ENCODE measurements around the gene SCAF4. TPM values are rescaled to one million over a fixed set of nuclear protein-coding genes. Genes with fewer than 3 reads are reported as not detected.

Gene SCAF4
- total RNA-seq, 4 donors from 2014 or later = 12.1 to 18.8 (median 15.2) TPM

DNA sequence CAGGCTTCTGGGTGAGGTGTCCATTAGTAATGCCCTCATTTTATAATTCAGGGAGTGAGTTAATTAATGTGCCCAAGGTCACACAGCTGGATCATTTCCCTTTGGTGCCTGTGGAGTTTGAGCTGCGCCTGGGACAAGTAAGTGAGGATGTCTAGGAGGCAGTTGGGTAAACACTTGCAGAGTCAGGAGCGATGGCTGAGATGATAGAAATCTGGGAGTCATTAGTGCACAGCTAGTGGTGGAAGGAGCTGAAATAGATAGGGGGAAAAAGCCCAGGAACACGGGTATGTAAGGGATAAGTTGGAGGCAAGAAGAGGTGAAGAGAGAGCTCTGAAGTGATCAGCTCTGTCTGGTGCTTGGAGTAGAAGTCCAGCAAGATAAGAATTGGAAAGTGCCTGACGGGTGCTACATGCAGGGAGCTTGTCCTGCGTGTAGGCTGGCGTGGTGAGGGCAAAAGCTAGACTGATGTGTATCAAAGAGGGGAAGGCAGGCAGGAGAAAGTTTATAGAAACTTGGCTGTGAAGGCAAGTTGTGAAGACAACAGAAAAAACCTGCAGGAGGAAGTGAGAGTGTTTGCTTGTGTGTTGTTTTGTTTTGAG lies 1.7 kb upstream of the SCAF4 start:
- no peaks in the 10 kb centered on the region for H3K27me3 ChIP-seq
- WGBS = 68% methylated on average over 6 of the region's 6 CpGs
- H3K4me3 ChIP-seq = no peak overlapping the region
- DNase-seq (ENCODE audit: extremely low spot score) = no peak
- no peaks in the 10 kb centered on the region for H3K9me3 ChIP-seq
- H3K27ac ChIP-seq (replicated peaks in 1 of 4) = peak overlapping the region; percentile 85 to 97 (median 94)
- intact Hi-C loops (cut with DNase I) = loop anchor here (2.0 to 5.0 kb wide), 2 partner anchors 73 to 524 kb away; no protein-coding TSS in a partner anchor
- peaks cover 27 to 38% (median 36%) of the 10 kb centered on the region in 4 donors for H3K4me1 ChIP-seq
- TF ChIP-seq POLR2AphosphoS5 (IDR thresholded peaks at IDR 0.05) (no peak), EP300 (IDR thresholded peaks at IDR 0.05) (no peak), POLR2A (IDR thresholded peaks at IDR 0.05; ENCODE audit: low read depth) (no peak)
- TF ChIP-seq, protein P1, sequence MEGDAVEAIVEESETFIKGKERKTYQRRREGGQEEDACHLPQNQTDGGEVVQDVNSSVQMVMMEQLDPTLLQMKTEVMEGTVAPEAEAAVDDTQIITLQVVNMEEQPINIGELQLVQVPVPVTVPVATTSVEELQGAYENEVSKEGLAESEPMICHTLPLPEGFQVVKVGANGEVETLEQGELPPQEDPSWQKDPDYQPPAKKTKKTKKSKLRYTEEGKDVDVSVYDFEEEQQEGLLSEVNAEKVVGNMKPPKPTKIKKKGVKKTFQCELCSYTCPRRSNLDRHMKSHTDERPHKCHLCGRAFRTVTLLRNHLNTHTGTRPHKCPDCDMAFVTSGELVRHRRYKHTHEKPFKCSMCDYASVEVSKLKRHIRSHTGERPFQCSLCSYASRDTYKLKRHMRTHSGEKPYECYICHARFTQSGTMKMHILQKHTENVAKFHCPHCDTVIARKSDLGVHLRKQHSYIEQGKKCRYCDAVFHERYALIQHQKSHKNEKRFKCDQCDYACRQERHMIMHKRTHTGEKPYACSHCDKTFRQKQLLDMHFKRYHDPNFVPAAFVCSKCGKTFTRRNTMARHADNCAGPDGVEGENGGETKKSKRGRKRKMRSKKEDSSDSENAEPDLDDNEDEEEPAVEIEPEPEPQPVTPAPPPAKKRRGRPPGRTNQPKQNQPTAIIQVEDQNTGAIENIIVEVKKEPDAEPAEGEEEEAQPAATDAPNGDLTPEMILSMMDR (IDR thresholded peaks at IDR 0.05) = no peak
- H3K36me3 ChIP-seq = no peaks in the 10 kb centered on the region

DNA sequence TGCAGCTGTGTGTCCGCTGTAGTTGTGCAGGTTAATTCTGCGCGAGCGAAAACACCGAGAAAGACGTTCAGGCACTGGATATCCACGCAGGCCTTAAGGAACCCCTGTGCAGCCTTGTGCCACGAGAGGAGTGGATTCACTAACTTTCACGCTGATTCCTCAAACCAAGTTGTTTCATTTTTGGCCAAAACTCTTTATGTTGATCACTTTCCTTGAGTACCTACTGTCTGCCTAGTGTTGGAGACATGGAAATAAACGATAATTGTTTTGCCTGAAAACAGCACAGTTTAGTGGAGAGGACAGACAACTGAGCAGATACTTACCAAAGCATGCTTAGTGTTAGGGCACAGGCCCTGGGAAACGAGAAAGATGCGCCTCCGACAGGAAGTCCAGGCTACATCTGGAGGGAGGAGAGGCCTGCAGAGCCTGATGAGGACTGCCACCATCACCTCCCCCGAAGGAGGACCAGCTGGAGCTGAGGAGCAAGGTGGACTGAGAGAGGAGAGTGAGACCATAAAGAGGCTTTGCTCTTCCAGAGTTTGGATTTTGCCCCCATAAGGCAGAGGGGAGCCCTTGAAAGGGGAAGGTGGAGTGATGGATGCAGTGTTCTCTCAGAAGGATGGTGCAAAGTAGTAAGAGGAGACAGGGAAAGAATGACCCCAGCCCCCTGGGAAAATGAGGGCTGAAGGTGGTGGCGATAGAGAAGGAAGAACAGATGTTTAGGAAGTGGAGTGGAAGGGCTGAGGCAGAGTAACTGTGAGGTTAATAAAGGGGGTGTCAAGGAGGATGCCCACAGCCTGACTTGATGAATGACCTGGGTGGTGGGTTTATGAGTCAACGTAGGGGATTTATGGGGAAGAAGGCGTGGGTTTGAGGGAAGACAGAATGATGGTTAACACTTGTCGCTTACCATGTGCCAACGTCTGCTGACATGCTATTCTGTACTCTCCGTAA lies 956 bp upstream of the SCAF4 start:
- peak overlapping the region; percentile 85 to 97 (median 94) for H3K27ac ChIP-seq (replicated peaks in 1 of 4)
- H3K4me1 ChIP-seq = peaks cover 31 to 46% (median 44%) of the 10 kb centered on the region in 4 donors
- peak overlapping the region; percentile 70 to 99 (median 93) for H3K4me3 ChIP-seq
- H3K27me3 ChIP-seq = no peaks in the 10 kb centered on the region
- TF ChIP-seq, protein P1 (IDR thresholded peaks at IDR 0.05) = no peak
- TF ChIP-seq EP300 (IDR thresholded peaks at IDR 0.05) (no peak), POLR2AphosphoS5 (IDR thresholded peaks at IDR 0.05) (no peak), POLR2A (IDR thresholded peaks at IDR 0.05; ENCODE audit: low read depth) (no peak)
- WGBS = 23% methylated on average over 20 of the region's 20 CpGs
- intact Hi-C loops (cut with DNase I) = loop anchor here (2.0 to 5.0 kb wide), 2 partner anchors 72 to 524 kb away; no protein-coding TSS in a partner anchor
- H3K36me3 ChIP-seq = no peaks in the 10 kb centered on the region
- no peak for DNase-seq (ENCODE audit: extremely low spot score)
- H3K9me3 ChIP-seq = no peaks in the 10 kb centered on the region

DNA sequence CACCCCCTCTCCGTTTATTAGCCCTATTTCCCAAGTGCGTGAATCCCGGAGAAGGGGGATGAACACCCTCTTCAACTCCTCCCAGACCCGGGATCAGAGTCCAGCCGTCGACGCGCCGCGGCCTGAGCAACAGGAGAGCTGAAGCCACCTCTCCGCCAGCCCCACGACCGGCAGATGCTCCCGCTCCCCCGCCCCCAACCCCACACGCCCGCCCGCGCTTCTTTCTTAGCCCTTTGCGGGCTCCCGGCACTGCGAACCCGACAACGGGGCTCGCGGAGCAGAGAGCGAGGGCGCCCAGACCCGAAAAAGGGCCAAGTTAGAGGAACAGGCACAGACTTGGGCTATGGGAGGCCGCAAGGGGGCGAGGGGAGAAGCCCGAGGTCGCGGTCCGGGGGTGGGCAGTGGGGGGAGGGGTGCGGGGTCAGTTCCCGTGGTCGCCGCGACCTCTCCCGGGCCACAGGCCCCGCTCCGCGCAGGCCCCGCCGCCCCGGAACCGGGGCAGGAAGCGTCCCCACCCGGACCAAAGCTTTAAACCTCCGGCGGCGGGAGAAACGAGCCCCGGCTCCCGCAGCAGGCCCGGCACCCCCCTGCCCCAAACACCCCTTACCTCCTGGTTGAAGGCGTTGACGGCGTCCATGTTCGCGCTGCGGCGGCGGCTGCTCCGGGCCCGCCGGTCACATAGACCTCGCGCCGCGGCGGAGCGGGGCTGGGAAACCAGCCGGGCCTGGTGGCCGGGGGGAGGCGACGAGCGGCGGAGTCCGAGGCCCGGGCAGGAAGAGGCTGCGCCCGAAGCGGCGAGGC lies 662 bp downstream of the SCAF4 start:
- intact Hi-C loops (cut with DNase I) = loop anchor here (5.0 kb wide), 1 partner anchor 526 kb away; no protein-coding TSS in a partner anchor

DNA sequence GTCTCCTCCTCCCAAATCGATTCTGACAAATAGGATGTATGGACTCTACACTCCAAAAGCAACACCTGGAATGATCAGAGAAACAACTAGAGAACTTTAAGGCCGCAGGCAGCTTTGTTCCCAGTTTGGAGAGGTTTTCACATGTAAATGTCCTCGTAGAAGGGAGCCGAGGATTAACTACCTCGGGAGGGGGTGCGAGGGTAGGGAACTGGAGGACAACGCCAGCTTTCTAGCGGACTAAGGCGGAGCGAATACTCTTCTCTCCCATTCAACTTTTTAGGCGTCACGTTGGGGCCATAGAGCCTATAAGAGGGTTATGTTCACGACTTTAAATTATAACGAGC lies 1.2 kb downstream of the SCAF4 start:
- intact Hi-C loops (cut with DNase I) = loop anchor here (5.0 kb wide), 1 partner anchor 527 kb away; no protein-coding TSS in a partner anchor

More for the DNA sequence above, 662 bp downstream of the SCAF4 start:
- Histone ChIP-seq H3K27ac (replicated peaks in 1 of 4) (peak overlapping the region; percentile 90 to 99 (median 97)), H3K4me1 (peaks cover 31 to 61% (median 56%) of the 10 kb centered on the region in 4 donors), H3K27me3 (no peaks in the 10 kb centered on the region), H3K9me3 (no peaks in the 10 kb centered on the region), H3K36me3 (no peaks in the 10 kb centered on the region), H3K4me3 (peak overlapping the region; percentile 70 to 99 (median 93))
- WGBS = 1% methylated on average over 13 of the region's 86 CpGs
- no peak for DNase-seq (ENCODE audit: extremely low spot score)
- no peak for TF ChIP-seq EP300 (IDR thresholded peaks at IDR 0.05)
- TF ChIP-seq, protein P1 (IDR thresholded peaks at IDR 0.05) = peak in 1 of 3 experiments; percentile 6
- no peak for TF ChIP-seq POLR2A (IDR thresholded peaks at IDR 0.05; ENCODE audit: low read depth)
- no peak for TF ChIP-seq POLR2AphosphoS5 (IDR thresholded peaks at IDR 0.05)

More for the DNA sequence above, 1.2 kb downstream of the SCAF4 start:
- WGBS = 1% methylated on average over 12 of the region's 14 CpGs
- H3K27ac ChIP-seq (replicated peaks in 1 of 4) = peak overlapping the region; percentile 90 to 99 (median 97)
- H3K4me3 ChIP-seq = peak overlapping the region; percentile 70 to 99 (median 93)
- peaks cover 31 to 63% (median 56%) of the 10 kb centered on the region in 4 donors for H3K4me1 ChIP-seq
- no peaks in the 10 kb centered on the region for H3K36me3 ChIP-seq
- H3K27me3 ChIP-seq = no peaks in the 10 kb centered on the region
- no peak for TF ChIP-seq POLR2A (IDR thresholded peaks at IDR 0.05; ENCODE audit: low read depth)
- H3K9me3 ChIP-seq = no peaks in the 10 kb centered on the region
- DNase-seq (ENCODE audit: extremely low spot score) = no peak

Measured in esophagus muscularis mucosa (tissue), 4 donors.